ENCODE measurements around the gene SREBF1.

DNA sequence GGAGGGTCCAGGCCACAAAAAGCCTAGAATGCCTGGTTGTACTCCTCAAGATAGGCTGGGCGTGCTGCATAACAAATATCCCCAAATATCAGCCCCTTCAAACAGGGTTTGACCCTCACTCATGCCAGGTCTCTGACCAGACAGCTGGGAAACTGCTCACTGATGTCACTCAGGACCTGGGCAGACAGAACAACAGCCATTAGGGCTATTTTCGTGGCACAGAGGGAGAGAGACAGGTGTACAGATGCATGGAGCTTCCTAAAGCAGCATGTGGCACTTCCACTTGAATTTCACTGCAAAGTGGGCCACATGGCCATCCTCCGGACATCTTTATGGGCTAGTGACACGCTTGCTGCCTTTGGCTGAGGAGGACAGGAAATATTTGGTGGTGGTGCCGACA lies 73.1 kb downstream of the SREBF1 start:
- no peak for TF ChIP-seq POLR2A (IDR thresholded peaks at IDR 0.05; ENCODE audit: borderline replicate concordance, extremely low read depth, insufficient read depth, insufficient read length)
- no peak for TF ChIP-seq EZH2 (IDR thresholded peaks at IDR 0.05)
- TF ChIP-seq POLR2AphosphoS5 (IDR thresholded peaks at IDR 0.05; ENCODE audit: low read depth, low read length) = no peak
- TF ChIP-seq, protein P1, sequence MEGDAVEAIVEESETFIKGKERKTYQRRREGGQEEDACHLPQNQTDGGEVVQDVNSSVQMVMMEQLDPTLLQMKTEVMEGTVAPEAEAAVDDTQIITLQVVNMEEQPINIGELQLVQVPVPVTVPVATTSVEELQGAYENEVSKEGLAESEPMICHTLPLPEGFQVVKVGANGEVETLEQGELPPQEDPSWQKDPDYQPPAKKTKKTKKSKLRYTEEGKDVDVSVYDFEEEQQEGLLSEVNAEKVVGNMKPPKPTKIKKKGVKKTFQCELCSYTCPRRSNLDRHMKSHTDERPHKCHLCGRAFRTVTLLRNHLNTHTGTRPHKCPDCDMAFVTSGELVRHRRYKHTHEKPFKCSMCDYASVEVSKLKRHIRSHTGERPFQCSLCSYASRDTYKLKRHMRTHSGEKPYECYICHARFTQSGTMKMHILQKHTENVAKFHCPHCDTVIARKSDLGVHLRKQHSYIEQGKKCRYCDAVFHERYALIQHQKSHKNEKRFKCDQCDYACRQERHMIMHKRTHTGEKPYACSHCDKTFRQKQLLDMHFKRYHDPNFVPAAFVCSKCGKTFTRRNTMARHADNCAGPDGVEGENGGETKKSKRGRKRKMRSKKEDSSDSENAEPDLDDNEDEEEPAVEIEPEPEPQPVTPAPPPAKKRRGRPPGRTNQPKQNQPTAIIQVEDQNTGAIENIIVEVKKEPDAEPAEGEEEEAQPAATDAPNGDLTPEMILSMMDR (IDR thresholded peaks at IDR 0.05 in 2 of 3, conservative IDR thresholded peaks at IDR 0.05 in 1 of 3; ENCODE audit: borderline replicate concordance in 1 of 3, insufficient read depth in 1 of 3, low read depth in 2 of 3, low read length in 2 of 3) = no peak
- no peak for TF ChIP-seq SIN3A (IDR thresholded peaks at IDR 0.05; ENCODE audit: low read depth)
- TF ChIP-seq ZNF274 (IDR thresholded peaks at IDR 0.05; ENCODE audit: low read depth, low read length) = no peak
- no peak for TF ChIP-seq EGR1 (IDR thresholded peaks at IDR 0.05; ENCODE audit: low read depth)
- no peak for TF ChIP-seq CBX3 (IDR thresholded peaks at IDR 0.05; ENCODE audit: low read depth)

All from HCT116 (cell line).